GM18499 (cell line): ENCODE data around the gene HOPX.
"Not testable (repeated sequence)": the region's sequence is repeated elsewhere in the genome, so short reads cannot be mapped to it uniquely, and the experiment has no call there.

Experiments
- ATAC-seq: cut with Tn5 transposase; IDR thresholded peaks from one replicate; pipeline ENCODE4 v1.9.1; 2021; ENCODE audit warnings: moderate number of reproducible peaks; ENCODE audit not compliant: insufficient read depth, unreplicated experiment

Gene HOPX

GRCh38 chr4:56630876-56631666 is 50.0 kb downstream of the HOPX start:
- ATAC-seq: no peak

GRCh38 chr4:56628592-56628991 is 52.5 kb downstream of the HOPX start:
- no peak for ATAC-seq

- ATAC-seq: no peak
Measured at GRCh38 chr4:56627985-56628384, 53.1 kb downstream of the HOPX start.

- no peak for ATAC-seq
Measured at GRCh38 chr4:56627375-56627774, 53.7 kb downstream of the HOPX start.

- ATAC-seq: no peak
Measured at GRCh38 chr4:56626963-56627362, 54.1 kb downstream of the HOPX start.

- no peak for ATAC-seq
Measured at GRCh38 chr4:56626420-56626819, 54.7 kb downstream of the HOPX start.

- no peak for ATAC-seq
Measured at GRCh38 chr4:56622176-56622575, 58.9 kb downstream of the HOPX start.

GRCh38 chr4:56619816-56620215 is 61.3 kb downstream of the HOPX start:
- no peak for ATAC-seq

- no peak for ATAC-seq
Measured at GRCh38 chr4:56619160-56619559, 61.9 kb downstream of the HOPX start.

- ATAC-seq: no peak
Measured at GRCh38 chr4:56618734-56619133, 62.4 kb downstream of the HOPX start.

GRCh38 chr4:56613101-56613862 is 67.8 kb downstream of the HOPX start:
- no peak for ATAC-seq

- ATAC-seq: no peak
Measured at GRCh38 chr4:56612282-56612681, 68.8 kb downstream of the HOPX start.

- ATAC-seq: no peak
Measured at GRCh38 chr4:56611501-56611900, 69.6 kb downstream of the HOPX start.

GRCh38 chr4:56610170-56610569 is 70.9 kb downstream of the HOPX start:
- not testable (repeated sequence) for ATAC-seq

GRCh38 chr4:56607926-56608325 is 73.2 kb downstream of the HOPX start:
- no peak for ATAC-seq

GRCh38 chr4:56606385-56606784 is 74.7 kb downstream of the HOPX start:
- ATAC-seq: no peak

- not testable (repeated sequence) for ATAC-seq
Measured at GRCh38 chr4:56605464-56605863, 75.6 kb downstream of the HOPX start.

- ATAC-seq: no peak
Measured at GRCh38 chr4:56603297-56603696, 77.8 kb downstream of the HOPX start.
